ENCODE results near the gene HSPB1. TPM values are rescaled to one million over a fixed set of nuclear protein-coding genes. Genes with fewer than 3 reads are reported as not detected.
"Not testable (repeated sequence)": the region's sequence is repeated elsewhere in the genome, so short reads cannot be mapped to it uniquely, and the experiment has no call there.

The HSPB1 gene
- total and polyA plus RNA-seq, 2 experiments from 2014 or later = 48.1 to 437 TPM

DNA sequence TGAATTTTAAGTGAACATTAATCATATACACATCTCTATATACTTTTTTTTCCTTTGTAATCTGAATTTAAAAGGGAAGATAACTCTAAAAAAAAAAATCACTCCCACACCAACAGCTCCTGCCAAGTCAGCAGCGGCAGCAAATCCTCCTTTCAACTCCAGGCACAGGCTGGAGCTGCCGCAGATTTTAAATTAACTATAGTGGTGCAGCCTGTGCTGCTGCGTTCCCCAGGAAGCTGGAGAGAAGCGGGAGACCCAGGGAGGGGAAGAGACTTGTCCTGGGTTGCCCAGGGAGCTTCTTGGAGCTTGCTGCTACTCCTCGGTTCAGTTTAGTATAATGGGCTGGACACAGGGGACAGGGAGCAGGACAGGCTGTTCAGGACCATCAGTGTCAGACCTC, 32.6 kb upstream of the HSPB1 start:
- Histone ChIP-seq H3K9me2 (ENCODE audit: insufficient read depth) (no peaks in the 10 kb centered on the region), H3K4me3 (no peak overlapping the region), H3K4me2 (peak overlapping the region; percentile 70; the same call in 1 of the 2 replicates), H3K27me3 (ENCODE audit: insufficient read depth) (peaks cover 5% of the 10 kb centered on the region), H3K36me3 (ENCODE audit: insufficient read depth) (no peaks in the 10 kb centered on the region), H3F3A (replicated peaks; ENCODE audit: low read depth) (peaks cover 7% of the 10 kb centered on the region; the same call in 1 of the 2 replicates), H3K4me1 (ENCODE audit: insufficient read depth) (peaks cover 44% of the 10 kb centered on the region), H3K27ac (ENCODE audit: low read depth) (no peak overlapping the region), H4K20me1 (replicated peaks; ENCODE audit: insufficient read depth) (no peaks in the 10 kb centered on the region), H3K79me2 (replicated peaks; ENCODE audit: insufficient read depth) (no peaks in the 10 kb centered on the region), H2AFZ (no peak overlapping the region)
- DNase-seq (ENCODE audit: low spot score) (no peak), ATAC-seq (peak; percentile 3; the same call in 2 of the 3 replicates)
- Mint-ChIP-seq H3K27me3 (ENCODE audit: insufficient read depth, low read depth, poor library complexity) (peaks cover 19% of the 10 kb centered on the region), H3K36me3 (ENCODE audit: low read depth) (no peaks in the 10 kb centered on the region; the same call in 2 of the 3 replicates), H3K4me3 (peak overlapping the region; percentile 17; the same call in 2 of the 3 replicates), H3K27ac (no peak overlapping the region; the same call in 1 of the 2 replicates), H3K9me3 (no peaks in the 10 kb centered on the region), H3K4me1 (peaks cover 43% of the 10 kb centered on the region)
- TF ChIP-seq, protein P1, sequence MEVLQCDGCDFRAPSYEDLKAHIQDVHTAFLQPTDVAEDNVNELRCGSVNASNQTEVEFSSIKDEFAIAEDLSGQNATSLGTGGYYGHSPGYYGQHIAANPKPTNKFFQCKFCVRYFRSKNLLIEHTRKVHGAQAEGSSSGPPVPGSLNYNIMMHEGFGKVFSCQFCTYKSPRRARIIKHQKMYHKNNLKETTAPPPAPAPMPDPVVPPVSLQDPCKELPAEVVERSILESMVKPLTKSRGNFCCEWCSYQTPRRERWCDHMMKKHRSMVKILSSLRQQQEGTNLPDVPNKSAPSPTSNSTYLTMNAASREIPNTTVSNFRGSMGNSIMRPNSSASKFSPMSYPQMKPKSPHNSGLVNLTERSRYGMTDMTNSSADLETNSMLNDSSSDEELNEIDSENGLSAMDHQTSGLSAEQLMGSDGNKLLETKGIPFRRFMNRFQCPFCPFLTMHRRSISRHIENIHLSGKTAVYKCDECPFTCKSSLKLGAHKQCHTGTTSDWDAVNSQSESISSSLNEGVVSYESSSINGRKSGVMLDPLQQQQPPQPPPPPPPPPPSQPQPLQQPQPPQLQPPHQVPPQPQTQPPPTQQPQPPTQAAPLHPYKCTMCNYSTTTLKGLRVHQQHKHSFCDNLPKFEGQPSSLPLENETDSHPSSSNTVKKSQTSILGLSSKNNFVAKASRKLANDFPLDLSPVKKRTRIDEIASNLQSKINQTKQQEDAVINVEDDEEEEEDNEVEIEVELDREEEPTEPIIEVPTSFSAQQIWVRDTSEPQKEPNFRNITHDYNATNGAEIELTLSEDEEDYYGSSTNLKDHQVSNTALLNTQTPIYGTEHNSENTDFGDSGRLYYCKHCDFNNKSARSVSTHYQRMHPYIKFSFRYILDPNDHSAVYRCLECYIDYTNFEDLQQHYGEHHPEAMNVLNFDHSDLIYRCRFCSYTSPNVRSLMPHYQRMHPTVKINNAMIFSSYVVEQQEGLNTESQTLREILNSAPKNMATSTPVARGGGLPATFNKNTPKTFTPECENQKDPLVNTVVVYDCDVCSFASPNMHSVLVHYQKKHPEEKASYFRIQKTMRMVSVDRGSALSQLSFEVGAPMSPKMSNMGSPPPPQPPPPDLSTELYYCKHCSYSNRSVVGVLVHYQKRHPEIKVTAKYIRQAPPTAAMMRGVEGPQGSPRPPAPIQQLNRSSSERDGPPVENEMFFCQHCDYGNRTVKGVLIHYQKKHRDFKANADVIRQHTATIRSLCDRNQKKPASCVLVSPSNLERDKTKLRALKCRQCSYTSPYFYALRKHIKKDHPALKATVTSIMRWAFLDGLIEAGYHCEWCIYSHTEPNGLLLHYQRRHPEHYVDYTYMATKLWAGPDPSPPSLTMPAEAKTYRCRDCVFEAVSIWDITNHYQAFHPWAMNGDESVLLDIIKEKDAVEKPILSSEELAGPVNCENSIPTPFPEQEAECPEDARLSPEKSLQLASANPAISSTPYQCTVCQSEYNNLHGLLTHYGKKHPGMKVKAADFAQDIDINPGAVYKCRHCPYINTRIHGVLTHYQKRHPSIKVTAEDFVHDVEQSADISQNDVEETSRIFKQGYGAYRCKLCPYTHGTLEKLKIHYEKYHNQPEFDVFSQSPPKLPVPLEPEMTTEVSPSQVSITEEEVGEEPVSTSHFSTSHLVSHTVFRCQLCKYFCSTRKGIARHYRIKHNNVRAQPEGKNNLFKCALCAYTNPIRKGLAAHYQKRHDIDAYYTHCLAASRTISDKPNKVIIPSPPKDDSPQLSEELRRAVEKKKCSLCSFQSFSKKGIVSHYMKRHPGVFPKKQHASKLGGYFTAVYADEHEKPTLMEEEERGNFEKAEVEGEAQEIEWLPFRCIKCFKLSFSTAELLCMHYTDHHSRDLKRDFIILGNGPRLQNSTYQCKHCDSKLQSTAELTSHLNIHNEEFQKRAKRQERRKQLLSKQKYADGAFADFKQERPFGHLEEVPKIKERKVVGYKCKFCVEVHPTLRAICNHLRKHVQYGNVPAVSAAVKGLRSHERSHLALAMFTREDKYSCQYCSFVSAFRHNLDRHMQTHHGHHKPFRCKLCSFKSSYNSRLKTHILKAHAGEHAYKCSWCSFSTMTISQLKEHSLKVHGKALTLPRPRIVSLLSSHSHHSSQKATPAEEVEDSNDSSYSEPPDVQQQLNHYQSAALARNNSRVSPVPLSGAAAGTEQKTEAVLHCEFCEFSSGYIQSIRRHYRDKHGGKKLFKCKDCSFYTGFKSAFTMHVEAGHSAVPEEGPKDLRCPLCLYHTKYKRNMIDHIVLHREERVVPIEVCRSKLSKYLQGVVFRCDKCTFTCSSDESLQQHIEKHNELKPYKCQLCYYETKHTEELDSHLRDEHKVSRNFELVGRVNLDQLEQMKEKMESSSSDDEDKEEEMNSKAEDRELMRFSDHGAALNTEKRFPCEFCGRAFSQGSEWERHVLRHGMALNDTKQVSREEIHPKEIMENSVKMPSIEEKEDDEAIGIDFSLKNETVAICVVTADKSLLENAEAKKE (CRISPR knock-in tag; IDR thresholded peaks at IDR 0.05) = no peak
- TF ChIP-seq ZNF331 (CRISPR knock-in tag; IDR thresholded peaks at IDR 0.05; ENCODE audit: low read depth) (no peak), JUNB (IDR thresholded peaks at IDR 0.05; ENCODE audit: unreplicated experiment) (no peak), CREB1 (CRISPR knock-in tag; IDR thresholded peaks at IDR 0.05; ENCODE audit: low read depth) (no peak), EZH2 (IDR thresholded peaks at IDR 0.05; ENCODE audit: low read depth, unreplicated experiment) (no peak), NANOG (IDR thresholded peaks at IDR 0.05; ENCODE audit: borderline replicate concordance) (no peak), POLR2AphosphoS5 (IDR thresholded peaks at IDR 0.05; ENCODE audit: low read depth) (no peak), ZNF114 (CRISPR knock-in tag; IDR thresholded peaks at IDR 0.05) (no peak)

DNA sequence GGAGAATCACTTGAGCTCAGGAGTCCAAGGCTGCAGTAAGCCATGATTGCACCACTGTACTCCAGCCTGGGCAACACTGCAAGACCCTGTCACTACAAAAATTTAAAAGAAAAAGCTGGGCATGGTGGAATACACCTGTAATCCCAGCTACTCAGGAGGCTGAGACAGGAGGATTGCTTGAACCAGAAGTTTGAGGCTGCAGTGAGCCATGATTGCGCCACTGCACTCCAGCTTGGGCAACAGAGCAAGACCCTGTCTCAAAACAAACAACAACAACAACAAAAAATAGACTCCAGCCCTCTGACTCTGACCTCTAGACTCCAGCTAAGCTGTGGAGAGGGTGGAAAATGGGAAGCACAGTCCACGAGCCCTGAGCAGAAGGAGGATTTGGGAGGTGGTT, 31.1 kb upstream of the HSPB1 start:
- not testable (repeated sequence) for ATAC-seq; H2AFZ ChIP-seq; H3K27ac Mint-ChIP-seq; H3K36me3 Mint-ChIP-seq (ENCODE audit: low read depth); H4K20me1 ChIP-seq (replicated peaks; ENCODE audit: insufficient read depth); H3K4me3 ChIP-seq; H3K4me2 ChIP-seq; H3K4me3 Mint-ChIP-seq; H3K27ac ChIP-seq (ENCODE audit: low read depth); H3K9me2 ChIP-seq (ENCODE audit: insufficient read depth); H3K36me3 ChIP-seq (ENCODE audit: insufficient read depth); H3K9me3 Mint-ChIP-seq; H3F3A ChIP-seq (replicated peaks; ENCODE audit: low read depth); H3K79me2 ChIP-seq (replicated peaks; ENCODE audit: insufficient read depth); DNase-seq (ENCODE audit: low spot score); H3K27me3 ChIP-seq (ENCODE audit: insufficient read depth)
- Mint-ChIP-seq H3K27me3 (ENCODE audit: insufficient read depth, low read depth, poor library complexity) (peaks cover 22% of the 10 kb centered on the region), H3K4me1 (peaks cover 43% of the 10 kb centered on the region)
- H3K4me1 ChIP-seq (ENCODE audit: insufficient read depth) = peaks cover 44% of the 10 kb centered on the region
